Measurements from ENCODE around the gene CCS. TPM values are rescaled to one million over a fixed set of nuclear protein-coding genes. Genes with fewer than 3 reads are reported as not detected.

CCS gene
- total RNA-seq, 1 donor from 2014 or later = 40.5 TPM

DNA sequence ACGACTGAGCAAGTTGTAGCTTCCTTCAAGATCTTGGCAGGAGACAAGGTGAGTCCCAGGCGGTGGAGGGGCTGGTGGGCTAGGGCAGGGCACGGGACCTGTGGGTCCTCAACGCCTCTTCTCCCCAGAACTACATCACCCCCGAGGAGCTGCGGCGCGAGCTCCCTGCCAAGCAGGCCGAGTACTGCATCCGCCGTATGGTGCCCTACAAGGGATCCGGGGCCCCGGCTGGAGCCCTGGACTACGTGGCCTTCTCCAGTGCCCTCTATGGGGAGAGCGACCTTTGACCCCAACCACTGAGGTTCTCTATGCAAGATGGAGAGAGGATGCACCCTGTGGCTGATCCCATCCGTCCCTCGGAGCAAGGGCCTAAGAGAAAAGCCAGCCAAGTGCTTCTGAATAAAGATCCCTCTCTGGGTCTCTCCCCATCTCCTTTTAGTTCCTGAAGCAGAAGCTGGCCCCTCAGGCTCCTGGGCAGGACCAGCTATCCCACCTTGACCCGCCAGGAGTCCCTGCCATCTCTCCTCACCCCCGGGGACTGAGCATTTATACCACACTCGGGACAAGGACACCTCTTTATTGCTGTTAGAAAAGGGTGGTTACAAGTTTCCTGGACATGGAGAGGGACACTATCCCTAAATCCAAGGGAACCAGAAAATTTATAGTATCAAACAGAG, 29.9 kb upstream of the CCS start:
- Histone ChIP-seq H3K27ac (no peak overlapping the region), H3K4me3 (no peak overlapping the region), H3K9me3 (no peaks in the 10 kb centered on the region), H3K27me3 (ENCODE audit: low read depth) (no peaks in the 10 kb centered on the region), H3K36me3 (no peaks in the 10 kb centered on the region), H3K4me1 (peaks cover 18% of the 10 kb centered on the region)
- intact Hi-C loops (cut with DNase I) = no loop called here
- TF ChIP-seq, protein P1, sequence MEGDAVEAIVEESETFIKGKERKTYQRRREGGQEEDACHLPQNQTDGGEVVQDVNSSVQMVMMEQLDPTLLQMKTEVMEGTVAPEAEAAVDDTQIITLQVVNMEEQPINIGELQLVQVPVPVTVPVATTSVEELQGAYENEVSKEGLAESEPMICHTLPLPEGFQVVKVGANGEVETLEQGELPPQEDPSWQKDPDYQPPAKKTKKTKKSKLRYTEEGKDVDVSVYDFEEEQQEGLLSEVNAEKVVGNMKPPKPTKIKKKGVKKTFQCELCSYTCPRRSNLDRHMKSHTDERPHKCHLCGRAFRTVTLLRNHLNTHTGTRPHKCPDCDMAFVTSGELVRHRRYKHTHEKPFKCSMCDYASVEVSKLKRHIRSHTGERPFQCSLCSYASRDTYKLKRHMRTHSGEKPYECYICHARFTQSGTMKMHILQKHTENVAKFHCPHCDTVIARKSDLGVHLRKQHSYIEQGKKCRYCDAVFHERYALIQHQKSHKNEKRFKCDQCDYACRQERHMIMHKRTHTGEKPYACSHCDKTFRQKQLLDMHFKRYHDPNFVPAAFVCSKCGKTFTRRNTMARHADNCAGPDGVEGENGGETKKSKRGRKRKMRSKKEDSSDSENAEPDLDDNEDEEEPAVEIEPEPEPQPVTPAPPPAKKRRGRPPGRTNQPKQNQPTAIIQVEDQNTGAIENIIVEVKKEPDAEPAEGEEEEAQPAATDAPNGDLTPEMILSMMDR (IDR thresholded peaks at IDR 0.05) = no peak
- no peak for ATAC-seq
- DNase-seq = no peak

DNA sequence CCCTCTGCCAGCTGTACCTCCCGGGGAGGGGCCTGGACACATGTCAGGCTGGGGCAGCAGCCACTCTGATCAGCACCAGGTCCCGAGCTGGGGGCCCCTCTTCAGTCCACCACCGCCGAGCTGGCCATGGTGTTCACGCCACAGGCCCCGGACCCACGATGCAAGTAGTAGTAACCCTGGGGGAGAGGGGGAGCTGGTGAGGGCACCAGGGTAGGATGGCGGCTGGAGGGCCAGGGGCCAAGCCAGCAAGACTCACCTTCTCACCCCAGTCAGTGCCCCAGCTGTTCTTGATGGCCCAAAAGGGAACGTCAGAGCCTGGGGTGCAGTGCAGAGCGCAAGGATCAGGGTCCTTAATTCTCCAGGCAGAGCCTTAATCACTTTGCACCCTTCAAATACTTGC, 29.2 kb upstream of the CCS start:
- no peak for DNase-seq
- intact Hi-C loops (cut with DNase I) = no loop called here
- no peaks in the 10 kb centered on the region for H3K9me3 ChIP-seq
- H3K36me3 ChIP-seq = no peaks in the 10 kb centered on the region
- H3K27me3 ChIP-seq (ENCODE audit: low read depth) = no peaks in the 10 kb centered on the region
- H3K27ac ChIP-seq = no peak overlapping the region
- H3K4me3 ChIP-seq = no peak overlapping the region
- H3K4me1 ChIP-seq = peaks cover 21% of the 10 kb centered on the region
- no peak for ATAC-seq
- TF ChIP-seq, protein P1 (IDR thresholded peaks at IDR 0.05) = no peak

DNA sequence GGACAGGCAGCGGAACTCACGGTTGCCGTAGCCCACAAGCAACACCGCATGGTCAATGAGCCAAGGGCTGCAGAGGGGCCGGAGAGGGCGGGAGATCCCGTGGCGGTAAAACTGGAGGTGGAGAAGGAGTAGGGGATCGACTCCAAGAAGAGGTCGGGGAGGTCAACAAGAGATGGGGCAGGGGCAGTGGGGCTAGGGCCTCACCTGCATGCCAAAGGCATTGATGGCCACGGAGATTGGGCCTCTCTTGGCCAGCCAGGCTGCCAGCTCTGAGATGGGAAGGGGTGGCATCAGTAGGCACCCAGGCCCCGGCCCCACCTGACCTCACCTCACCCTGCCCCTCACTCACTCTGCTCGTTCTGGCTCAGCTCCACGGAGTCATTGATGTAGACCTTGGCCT, 28.4 kb upstream of the CCS start:
- H3K4me1 ChIP-seq = peaks cover 17% of the 10 kb centered on the region
- H3K4me3 ChIP-seq = no peak overlapping the region
- DNase-seq = no peak
- no peaks in the 10 kb centered on the region for H3K36me3 ChIP-seq
- H3K9me3 ChIP-seq = no peaks in the 10 kb centered on the region
- H3K27ac ChIP-seq = no peak overlapping the region
- no peak for ATAC-seq
- TF ChIP-seq, protein P1 (IDR thresholded peaks at IDR 0.05) = no peak
- intact Hi-C loops (cut with DNase I) = no loop called here
- H3K27me3 ChIP-seq (ENCODE audit: low read depth) = no peaks in the 10 kb centered on the region

DNA sequence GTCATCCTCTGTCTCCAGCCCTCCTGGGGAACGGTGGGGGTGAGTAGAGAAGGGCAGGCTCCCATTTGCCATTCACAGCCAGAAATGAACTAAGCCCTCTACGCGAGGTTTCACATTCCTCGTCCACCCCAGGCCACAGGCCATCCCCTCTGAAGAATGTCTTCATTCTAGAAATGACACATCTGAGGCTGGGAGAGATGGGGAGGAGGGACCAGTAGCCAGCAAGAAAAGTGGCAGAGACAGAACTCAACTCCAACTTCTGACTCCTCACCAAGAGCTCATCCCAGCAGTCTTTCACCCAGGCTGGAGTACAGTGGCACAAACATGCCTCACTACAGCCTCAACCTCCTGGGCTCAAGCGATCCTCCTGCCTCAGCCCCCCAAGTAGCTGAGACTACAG, 28.0 kb upstream of the CCS start:
- no peak for ATAC-seq
- Histone ChIP-seq H3K36me3 (no peaks in the 10 kb centered on the region), H3K4me3 (no peak overlapping the region)

DNA sequence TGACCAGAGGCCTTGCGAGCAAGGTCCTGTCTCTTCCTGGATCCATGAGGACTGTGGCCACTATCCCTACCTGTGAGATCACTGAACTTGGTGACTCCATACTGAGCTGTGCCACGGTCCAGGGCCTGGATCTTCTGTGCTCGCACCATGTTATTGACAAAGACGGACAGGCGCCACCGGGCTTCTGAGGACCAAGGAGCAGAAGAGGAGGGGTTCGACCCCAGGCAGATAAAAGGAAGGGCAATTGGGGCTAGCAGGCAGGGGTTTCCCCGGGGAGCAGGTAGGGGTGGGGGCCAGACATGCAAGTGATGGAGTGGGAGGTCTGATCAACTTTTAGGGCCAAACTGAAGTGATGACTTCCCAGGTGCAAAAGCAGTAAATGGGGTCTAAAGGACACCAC, 26.8 kb upstream of the CCS start:
- DNase-seq (no peak), ATAC-seq (no peak)
- intact Hi-C loops (cut with DNase I) = no loop called here
- H3K27me3 ChIP-seq (ENCODE audit: low read depth) = no peaks in the 10 kb centered on the region
- no peaks in the 10 kb centered on the region for H3K36me3 ChIP-seq
- no peak overlapping the region for H3K4me3 ChIP-seq
- peaks cover 17% of the 10 kb centered on the region for H3K4me1 ChIP-seq
- no peak overlapping the region for H3K27ac ChIP-seq
- no peaks in the 10 kb centered on the region for H3K9me3 ChIP-seq
- TF ChIP-seq, protein P1 (IDR thresholded peaks at IDR 0.05) = no peak

More for the DNA sequence above, 28.0 kb upstream of the CCS start:
- no peaks in the 10 kb centered on the region for H3K9me3 ChIP-seq
- no peak for DNase-seq
- H3K27me3 ChIP-seq (ENCODE audit: low read depth) = no peaks in the 10 kb centered on the region
- no peak overlapping the region for H3K27ac ChIP-seq
- intact Hi-C loops (cut with DNase I) = no loop called here
- TF ChIP-seq, protein P1 (IDR thresholded peaks at IDR 0.05) = no peak
- peaks cover 17% of the 10 kb centered on the region for H3K4me1 ChIP-seq
